Thymus (tissue), 11 donors: ENCODE data around the gene RPS6KA6. TPM values are rescaled to one million over a fixed set of nuclear protein-coding genes. Genes with fewer than 3 reads are reported as not detected.

Experiments
- DNase-seq, 9 donors: peaks; one replicate each; pipeline ENCODE4 v3.0.0-alpha.2; 2013; ENCODE audit warnings: low spot score in 9 of 9, low read depth in 6 of 9, missing footprints in 1 of 9
- H3K27ac ChIP-seq, 2 donors: one replicate each; pipeline ENCODE4 v1.5.1; 2013; ENCODE audit warnings: control low read depth in 1 of 2, low read depth in 1 of 2, low read length in 1 of 2, mild to moderate bottlenecking in 1 of 2, moderate library complexity in 1 of 2
- H3K27me3 ChIP-seq, 2 donors: one replicate each; pipeline ENCODE4 v1.5.1; 2013; ENCODE audit warnings: low read length in 1 of 2; ENCODE audit not compliant: control insufficient read depth in 2 of 2, insufficient read depth in 1 of 2
- H3K36me3 ChIP-seq, 2 donors: one replicate each; pipeline ENCODE4 v1.5.1; 2013; ENCODE audit warnings: low read length in 1 of 2, mild to moderate bottlenecking in 1 of 2, moderate library complexity in 1 of 2; ENCODE audit not compliant: control insufficient read depth in 2 of 2, insufficient read depth in 2 of 2
- H3K4me1 ChIP-seq, 2 donors: one replicate each; pipeline ENCODE4 v1.5.1; 2013; ENCODE audit warnings: low read length in 2 of 2; ENCODE audit not compliant: control insufficient read depth in 2 of 2, insufficient read depth in 2 of 2
- H3K4me3 ChIP-seq, 2 donors: one replicate each; pipeline ENCODE4 v1.5.1; 2013; ENCODE audit warnings: low read length in 2 of 2, control low read depth in 1 of 2, mild to moderate bottlenecking in 1 of 2
- H3K9me3 ChIP-seq, 2 donors: one replicate each; pipeline ENCODE4 v1.5.1; 2013; ENCODE audit warnings: low read length in 1 of 2, mild to moderate bottlenecking in 1 of 2; ENCODE audit not compliant: control insufficient read depth in 2 of 2, insufficient read depth in 1 of 2
- WGBS: extraction: QIAGEN DNeasy Blood & Tissue Kit; methylation state at CpG from one replicate; pipeline ENCODE4 v1.1.7; 2013; 5-methylcytosine and 5-hydroxymethylcytosine counted together
- polyA plus RNA-seq: library from polyadenylated mRNA; stranded (reverse); fragments of 200-250 nt; gene quantifications from one replicate; pipeline ENCODE4 v1.2.3, GENCODE V29; 2013
- total RNA-seq: library from RNA; stranded (reverse); fragments of 120-200 nt; gene quantifications from one replicate; pipeline ENCODE4 v1.2.4, GENCODE V29; 2013
- donor health status: healthy.

RPS6KA6 gene
- total and polyA plus RNA-seq, 2 donors, result 1.8 to 2.1 TPM

GRCh38 chrX:84174348-84174747 is 13.7 kb downstream of the RPS6KA6 start:
- H3K27ac ChIP-seq, result no peak overlapping the region
- H3K4me3 ChIP-seq, result no peak overlapping the region
- H3K9me3 ChIP-seq, result no peaks in the 10 kb centered on the region
- no peaks in the 10 kb centered on the region for H3K27me3 ChIP-seq
- 97% methylated on average over 2 of the region's 2 CpGs for WGBS
- no peaks in the 10 kb centered on the region for H3K36me3 ChIP-seq
- no peaks in the 10 kb centered on the region for H3K4me1 ChIP-seq
- no peak for DNase-seq

- no peak overlapping the region for H3K4me3 ChIP-seq
- WGBS, result 91% methylated on average over 2 of the region's 2 CpGs
- no peak for DNase-seq
- no peaks in the 10 kb centered on the region for H3K36me3 ChIP-seq
- no peaks in the 10 kb centered on the region for H3K4me1 ChIP-seq
- H3K27me3 ChIP-seq, result no peaks in the 10 kb centered on the region
- no peaks in the 10 kb centered on the region for H3K9me3 ChIP-seq
- no peak overlapping the region for H3K27ac ChIP-seq
Measured at GRCh38 chrX:84170931-84171330, 17.1 kb downstream of the RPS6KA6 start.

DNA sequence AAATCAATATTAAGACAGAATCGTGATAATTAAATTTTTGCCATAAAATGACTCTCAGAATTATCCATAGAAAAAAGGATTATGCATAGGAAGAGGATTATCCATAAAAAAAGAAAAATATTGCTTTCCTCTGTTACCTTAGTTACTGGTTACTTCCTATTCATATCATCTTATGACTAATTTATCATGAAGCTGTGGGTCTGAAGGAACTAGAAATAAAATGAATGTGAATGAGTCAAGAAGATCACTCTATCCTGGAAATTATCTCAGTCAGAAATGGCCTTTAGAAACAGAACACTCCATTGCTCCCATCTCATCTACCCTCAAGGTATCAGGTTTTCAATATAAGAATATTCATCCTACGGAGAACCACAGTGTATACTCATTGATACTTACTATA is 19.4 kb downstream of the RPS6KA6 start:
- DNase-seq, result no peak

DNA sequence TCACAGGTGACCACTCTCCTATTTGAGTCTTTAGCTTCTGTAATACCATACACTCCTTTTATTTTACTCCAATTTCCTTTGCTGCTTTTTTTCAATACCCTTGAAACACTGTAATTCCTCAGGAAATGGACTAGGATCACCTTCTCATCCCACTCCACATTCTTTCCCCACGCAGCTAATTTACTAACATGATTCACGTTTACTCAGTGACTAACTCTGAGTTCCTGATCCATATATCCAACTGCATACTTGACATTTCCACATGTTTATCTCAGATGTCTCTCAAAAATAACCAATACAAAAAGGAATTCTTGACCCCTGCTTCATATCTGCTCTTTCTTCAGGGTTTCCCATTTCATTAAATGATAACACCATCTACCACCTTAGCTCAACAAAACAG is 19.9 kb downstream of the RPS6KA6 start:
- Histone ChIP-seq H3K9me3 (no peaks in the 10 kb centered on the region), H3K36me3 (no peaks in the 10 kb centered on the region), H3K27ac (no peak overlapping the region), H3K4me1 (no peaks in the 10 kb centered on the region), H3K4me3 (no peak overlapping the region), H3K27me3 (no peaks in the 10 kb centered on the region)
- no peak for DNase-seq
- WGBS, result 91% methylated on average over 2 of the region's 2 CpGs

More for the DNA sequence above, 19.4 kb downstream of the RPS6KA6 start:
- WGBS, result 94% methylated on average over 2 of the region's 2 CpGs
- Histone ChIP-seq H3K4me1 (no peaks in the 10 kb centered on the region), H3K36me3 (no peaks in the 10 kb centered on the region), H3K27ac (no peak overlapping the region), H3K4me3 (no peak overlapping the region), H3K9me3 (no peaks in the 10 kb centered on the region), H3K27me3 (no peaks in the 10 kb centered on the region)

DNA sequence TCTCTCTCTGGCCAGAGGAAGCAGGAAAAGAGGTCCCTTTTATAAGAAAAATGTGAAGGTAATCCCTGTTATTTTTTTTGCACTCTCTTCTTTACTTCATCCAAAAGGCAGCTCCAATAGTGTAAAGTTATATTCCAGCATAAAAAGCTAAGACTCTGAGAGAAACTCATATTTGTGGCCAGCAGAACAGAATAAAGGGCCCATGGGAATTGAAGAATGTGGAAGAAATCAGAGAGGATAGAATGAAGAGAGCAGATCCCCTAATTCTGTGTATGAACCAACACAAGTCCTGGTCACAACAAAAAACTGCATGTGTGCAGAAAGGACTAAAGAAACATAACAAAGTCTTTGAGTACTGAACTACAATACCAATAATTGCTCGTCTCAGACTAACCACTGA is 22.3 kb downstream of the RPS6KA6 start:
- H3K4me1 ChIP-seq, result no peaks in the 10 kb centered on the region
- H3K36me3 ChIP-seq, result no peaks in the 10 kb centered on the region
- 97% methylated on average over 1 of the region's 1 CpG for WGBS
- H3K9me3 ChIP-seq, result no peaks in the 10 kb centered on the region
- H3K27ac ChIP-seq, result no peak overlapping the region
- no peak overlapping the region for H3K4me3 ChIP-seq
- no peak for DNase-seq
- no peaks in the 10 kb centered on the region for H3K27me3 ChIP-seq

- Histone ChIP-seq H3K36me3 (no peaks in the 10 kb centered on the region), H3K4me3 (no peak overlapping the region), H3K27me3 (no peaks in the 10 kb centered on the region), H3K27ac (no peak overlapping the region), H3K9me3 (no peaks in the 10 kb centered on the region), H3K4me1 (no peaks in the 10 kb centered on the region)
- DNase-seq, result no peak
Measured at GRCh38 chrX:84162401-84162800, 25.6 kb downstream of the RPS6KA6 start.

- Histone ChIP-seq H3K4me3 (no peak overlapping the region), H3K9me3 (no peaks in the 10 kb centered on the region), H3K27me3 (no peaks in the 10 kb centered on the region), H3K27ac (no peak overlapping the region), H3K36me3 (no peaks in the 10 kb centered on the region), H3K4me1 (no peaks in the 10 kb centered on the region)
- DNase-seq, result no peak
Measured at GRCh38 chrX:84161641-84162040, 26.4 kb downstream of the RPS6KA6 start.

- Histone ChIP-seq H3K4me1 (no peaks in the 10 kb centered on the region), H3K27me3 (no peaks in the 10 kb centered on the region), H3K4me3 (no peak overlapping the region), H3K9me3 (no peaks in the 10 kb centered on the region), H3K36me3 (no peaks in the 10 kb centered on the region), H3K27ac (no peak overlapping the region)
- no peak for DNase-seq
- WGBS, result 96% methylated on average over 4 of the region's 4 CpGs
Measured at GRCh38 chrX:84160736-84161135, 27.3 kb downstream of the RPS6KA6 start.

GRCh38 chrX:84156821-84157220 is 31.2 kb downstream of the RPS6KA6 start:
- WGBS, result 88% methylated on average over 1 of the region's 1 CpG
- no peak overlapping the region for H3K27ac ChIP-seq
- no peak for DNase-seq
- no peaks in the 10 kb centered on the region for H3K4me1 ChIP-seq
- H3K4me3 ChIP-seq, result no peak overlapping the region
- H3K27me3 ChIP-seq, result no peaks in the 10 kb centered on the region
- no peaks in the 10 kb centered on the region for H3K36me3 ChIP-seq
- H3K9me3 ChIP-seq, result no peaks in the 10 kb centered on the region

GRCh38 chrX:84155938-84156337 is 32.1 kb downstream of the RPS6KA6 start:
- no peaks in the 10 kb centered on the region for H3K9me3 ChIP-seq
- WGBS, result 93% methylated on average over 3 of the region's 3 CpGs
- no peak overlapping the region for H3K4me3 ChIP-seq
- DNase-seq, result no peak
- no peak overlapping the region for H3K27ac ChIP-seq
- no peaks in the 10 kb centered on the region for H3K27me3 ChIP-seq
- no peaks in the 10 kb centered on the region for H3K36me3 ChIP-seq
- H3K4me1 ChIP-seq, result no peaks in the 10 kb centered on the region
